ENCODE results near the gene MRGPRF. TPM values are rescaled to one million over a fixed set of nuclear protein-coding genes. Genes with fewer than 3 reads are reported as not detected.

The MRGPRF gene
- total RNA-seq, 1 donor from 2014 or later: 209 TPM

- intact Hi-C loops (cut with DNase I): no loop called here
- TF ChIP-seq, protein P1, sequence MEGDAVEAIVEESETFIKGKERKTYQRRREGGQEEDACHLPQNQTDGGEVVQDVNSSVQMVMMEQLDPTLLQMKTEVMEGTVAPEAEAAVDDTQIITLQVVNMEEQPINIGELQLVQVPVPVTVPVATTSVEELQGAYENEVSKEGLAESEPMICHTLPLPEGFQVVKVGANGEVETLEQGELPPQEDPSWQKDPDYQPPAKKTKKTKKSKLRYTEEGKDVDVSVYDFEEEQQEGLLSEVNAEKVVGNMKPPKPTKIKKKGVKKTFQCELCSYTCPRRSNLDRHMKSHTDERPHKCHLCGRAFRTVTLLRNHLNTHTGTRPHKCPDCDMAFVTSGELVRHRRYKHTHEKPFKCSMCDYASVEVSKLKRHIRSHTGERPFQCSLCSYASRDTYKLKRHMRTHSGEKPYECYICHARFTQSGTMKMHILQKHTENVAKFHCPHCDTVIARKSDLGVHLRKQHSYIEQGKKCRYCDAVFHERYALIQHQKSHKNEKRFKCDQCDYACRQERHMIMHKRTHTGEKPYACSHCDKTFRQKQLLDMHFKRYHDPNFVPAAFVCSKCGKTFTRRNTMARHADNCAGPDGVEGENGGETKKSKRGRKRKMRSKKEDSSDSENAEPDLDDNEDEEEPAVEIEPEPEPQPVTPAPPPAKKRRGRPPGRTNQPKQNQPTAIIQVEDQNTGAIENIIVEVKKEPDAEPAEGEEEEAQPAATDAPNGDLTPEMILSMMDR (IDR thresholded peaks at IDR 0.05): no peak
- no peaks in the 10 kb centered on the region for H3K27me3 ChIP-seq
- peaks cover 0 to 3% of the 10 kb centered on the region in 2 donors for H3K4me1 ChIP-seq
- H3K4me3 ChIP-seq: no peak overlapping the region
- H3K36me3 ChIP-seq: peaks cover 47 to 66% of the 10 kb centered on the region in 2 donors
- no peak overlapping the region for H3K27ac ChIP-seq
- DNase-seq (ENCODE audit: low spot score in 2 of 2): no peak
- H3K9me3 ChIP-seq: no peaks in the 10 kb centered on the region
Observed at GRCh38 chr11:69059985-69060384, 46.9 kb upstream of the MRGPRF start.

DNA sequence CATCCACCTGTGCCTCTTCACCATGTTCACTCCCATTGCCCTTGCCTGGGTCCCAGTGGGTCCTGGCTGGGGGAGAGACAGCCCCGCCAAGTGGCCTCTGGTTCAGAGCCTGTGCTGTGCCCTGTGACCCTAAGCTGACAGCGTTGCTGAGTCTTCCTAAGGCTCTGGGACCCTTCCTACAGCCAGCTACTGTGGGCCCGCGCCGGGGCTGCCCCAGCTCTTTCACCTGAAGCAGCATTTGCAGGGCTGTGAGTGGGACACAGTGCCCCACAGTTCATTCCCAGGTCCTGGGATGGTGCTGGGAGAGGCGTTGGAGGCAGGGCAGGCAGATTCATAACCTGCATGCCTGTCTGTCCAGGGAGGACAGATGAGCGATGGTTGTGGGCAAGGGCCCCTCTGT is 46.4 kb upstream of the MRGPRF start:
- H3K27ac ChIP-seq: no peak overlapping the region
- no peaks in the 10 kb centered on the region for H3K9me3 ChIP-seq
- TF ChIP-seq, protein P1 (IDR thresholded peaks at IDR 0.05): no peak
- H3K4me3 ChIP-seq: no peak overlapping the region
- no peaks in the 10 kb centered on the region for H3K27me3 ChIP-seq
- H3K36me3 ChIP-seq: peaks cover 51 to 69% of the 10 kb centered on the region in 2 donors
- H3K4me1 ChIP-seq: peaks cover 0 to 3% of the 10 kb centered on the region in 2 donors
- intact Hi-C loops (cut with DNase I): no loop called here
- DNase-seq (ENCODE audit: low spot score in 2 of 2): no peak

DNA sequence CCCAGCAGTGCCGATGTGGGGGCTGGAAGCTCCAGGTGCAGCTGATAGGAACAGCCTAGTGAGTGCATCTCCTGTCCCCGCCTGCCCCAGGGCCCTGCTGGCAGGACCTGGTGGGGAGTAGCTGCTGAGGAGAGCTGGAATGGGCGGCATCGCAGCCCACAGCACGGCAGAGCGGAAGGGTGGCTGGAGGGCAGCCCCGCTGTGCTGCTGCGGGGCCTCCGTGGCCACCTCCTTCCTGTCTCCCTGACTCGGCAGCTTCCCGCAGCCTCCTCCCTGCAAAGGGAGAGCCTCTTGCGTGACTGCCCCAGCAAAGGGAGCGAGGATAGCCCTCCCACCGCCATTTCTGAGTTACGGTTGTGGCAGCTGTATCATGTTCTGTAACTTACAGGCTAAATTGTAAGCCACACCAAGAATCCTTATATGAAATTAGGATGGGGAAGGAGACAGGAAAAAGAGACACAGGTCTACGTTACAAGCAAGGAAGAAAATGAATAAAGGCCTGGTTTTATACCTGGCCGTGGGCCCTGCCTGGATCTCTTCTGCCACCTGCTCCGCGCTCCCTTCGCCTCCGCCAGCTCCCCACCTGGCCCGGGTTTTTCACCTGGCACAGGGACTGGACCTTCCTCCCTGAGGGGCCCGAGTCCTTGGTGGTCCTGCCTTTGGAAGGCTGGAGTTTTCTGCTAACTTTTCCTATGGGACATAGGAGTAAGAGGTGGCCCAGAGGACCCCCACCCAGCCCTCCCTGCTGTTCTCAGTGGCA is 45.6 kb upstream of the MRGPRF start:
- Histone ChIP-seq H3K4me1 (peaks cover 0 to 3% of the 10 kb centered on the region in 2 donors), H3K36me3 (peaks cover 44 to 69% of the 10 kb centered on the region in 2 donors), H3K27ac (no peak overlapping the region), H3K9me3 (no peaks in the 10 kb centered on the region), H3K4me3 (no peak overlapping the region), H3K27me3 (no peaks in the 10 kb centered on the region)
- no peak for DNase-seq (ENCODE audit: low spot score in 2 of 2)
- intact Hi-C loops (cut with DNase I): no loop called here
- TF ChIP-seq, protein P1 (IDR thresholded peaks at IDR 0.05): no peak

GRCh38 chr11:69057801-69058200 is 44.8 kb upstream of the MRGPRF start:
- intact Hi-C loops (cut with DNase I): no loop called here
- DNase-seq (ENCODE audit: low spot score in 2 of 2): no peak
- no peak overlapping the region for H3K27ac ChIP-seq
- TF ChIP-seq, protein P1 (IDR thresholded peaks at IDR 0.05): no peak
- H3K4me3 ChIP-seq: no peak overlapping the region
- H3K9me3 ChIP-seq: no peaks in the 10 kb centered on the region
- peaks cover 0 to 6% of the 10 kb centered on the region in 2 donors for H3K4me1 ChIP-seq
- H3K36me3 ChIP-seq: peaks cover 35 to 61% of the 10 kb centered on the region in 2 donors
- no peaks in the 10 kb centered on the region for H3K27me3 ChIP-seq

DNA sequence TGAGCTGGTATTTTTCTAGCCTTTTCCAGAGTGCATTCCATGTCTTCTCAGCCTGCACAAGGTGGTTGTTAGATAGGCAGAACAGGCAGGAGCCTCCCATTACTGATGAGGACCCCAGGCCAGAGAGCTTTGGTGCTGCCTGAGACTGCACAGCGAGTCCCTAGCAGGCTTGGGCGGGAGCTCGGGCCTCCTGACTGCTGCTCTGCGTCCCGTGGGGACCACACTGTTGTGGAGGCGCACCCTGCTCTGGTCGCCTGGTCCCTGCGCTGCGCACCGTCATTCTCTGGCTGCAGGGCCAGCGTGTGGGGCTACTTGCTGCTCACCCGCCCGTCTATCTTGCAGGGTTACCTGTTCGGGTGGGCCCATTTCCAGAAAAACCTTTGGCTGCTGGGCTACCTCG is 44.2 kb upstream of the MRGPRF start:
- intact Hi-C loops (cut with DNase I): no loop called here

More for the DNA sequence above, 44.2 kb upstream of the MRGPRF start:
- DNase-seq (ENCODE audit: low spot score in 2 of 2): no peak
- TF ChIP-seq, protein P1 (IDR thresholded peaks at IDR 0.05): no peak
- H3K27ac ChIP-seq: no peak overlapping the region
- H3K4me1 ChIP-seq: peaks cover 0 to 9% of the 10 kb centered on the region in 2 donors
- no peaks in the 10 kb centered on the region for H3K9me3 ChIP-seq
- H3K4me3 ChIP-seq: no peak overlapping the region
- no peaks in the 10 kb centered on the region for H3K27me3 ChIP-seq
- H3K36me3 ChIP-seq: peaks cover 32 to 55% of the 10 kb centered on the region in 2 donors

Measured in ascending aorta (tissue), 2 donors.